LNCAP (cell line): ENCODE data around the gene DCAF15.

ENCODE experiments used
- TF ChIP-seq, protein P1 (sequence below): fragments of 450-650 bp; IDR thresholded peaks from 2 replicates; pipeline ENCODE4 v1.5.1; 2017; ENCODE audit warnings: mild to moderate bottlenecking

DCAF15 gene

GRCh38 chr19:13978351-13979243, 26.3 kb downstream of the DCAF15 start:
- TF ChIP-seq, protein P1, sequence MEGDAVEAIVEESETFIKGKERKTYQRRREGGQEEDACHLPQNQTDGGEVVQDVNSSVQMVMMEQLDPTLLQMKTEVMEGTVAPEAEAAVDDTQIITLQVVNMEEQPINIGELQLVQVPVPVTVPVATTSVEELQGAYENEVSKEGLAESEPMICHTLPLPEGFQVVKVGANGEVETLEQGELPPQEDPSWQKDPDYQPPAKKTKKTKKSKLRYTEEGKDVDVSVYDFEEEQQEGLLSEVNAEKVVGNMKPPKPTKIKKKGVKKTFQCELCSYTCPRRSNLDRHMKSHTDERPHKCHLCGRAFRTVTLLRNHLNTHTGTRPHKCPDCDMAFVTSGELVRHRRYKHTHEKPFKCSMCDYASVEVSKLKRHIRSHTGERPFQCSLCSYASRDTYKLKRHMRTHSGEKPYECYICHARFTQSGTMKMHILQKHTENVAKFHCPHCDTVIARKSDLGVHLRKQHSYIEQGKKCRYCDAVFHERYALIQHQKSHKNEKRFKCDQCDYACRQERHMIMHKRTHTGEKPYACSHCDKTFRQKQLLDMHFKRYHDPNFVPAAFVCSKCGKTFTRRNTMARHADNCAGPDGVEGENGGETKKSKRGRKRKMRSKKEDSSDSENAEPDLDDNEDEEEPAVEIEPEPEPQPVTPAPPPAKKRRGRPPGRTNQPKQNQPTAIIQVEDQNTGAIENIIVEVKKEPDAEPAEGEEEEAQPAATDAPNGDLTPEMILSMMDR: no peak

- TF ChIP-seq, protein P1: no peak
These were observed 26.9 kb downstream of the DCAF15 start for GRCh38 chr19:13979244-13979615.

- TF ChIP-seq, protein P1: no peak
These were observed 27.4 kb downstream of the DCAF15 start for GRCh38 chr19:13979686-13980085.

GRCh38 chr19:13980340-13980739, 28.0 kb downstream of the DCAF15 start:
- TF ChIP-seq, protein P1: no peak

- TF ChIP-seq, protein P1: no peak
These were observed 28.7 kb downstream of the DCAF15 start for GRCh38 chr19:13981021-13981420.

DNA sequence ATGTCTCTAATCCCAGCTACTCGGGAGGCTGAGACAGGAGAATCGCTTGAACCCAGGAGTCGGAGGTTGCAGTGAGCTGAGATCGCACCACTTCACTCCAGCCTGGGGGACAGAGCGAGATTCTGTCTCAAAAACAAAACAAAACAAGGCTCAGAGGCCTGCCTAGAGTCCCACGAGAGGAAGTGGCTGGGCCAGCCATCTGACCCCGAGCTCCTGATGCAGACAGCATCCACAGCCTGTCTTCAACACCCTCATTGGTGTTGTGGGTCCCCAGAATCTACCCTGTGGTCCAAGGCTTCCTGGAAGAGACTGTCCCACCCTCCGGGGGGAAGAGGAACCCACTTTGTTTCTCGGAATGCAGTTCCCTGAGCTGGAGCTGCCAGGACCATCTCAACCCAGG, 29.2 kb downstream of the DCAF15 start:
- TF ChIP-seq, protein P1: no peak

DNA sequence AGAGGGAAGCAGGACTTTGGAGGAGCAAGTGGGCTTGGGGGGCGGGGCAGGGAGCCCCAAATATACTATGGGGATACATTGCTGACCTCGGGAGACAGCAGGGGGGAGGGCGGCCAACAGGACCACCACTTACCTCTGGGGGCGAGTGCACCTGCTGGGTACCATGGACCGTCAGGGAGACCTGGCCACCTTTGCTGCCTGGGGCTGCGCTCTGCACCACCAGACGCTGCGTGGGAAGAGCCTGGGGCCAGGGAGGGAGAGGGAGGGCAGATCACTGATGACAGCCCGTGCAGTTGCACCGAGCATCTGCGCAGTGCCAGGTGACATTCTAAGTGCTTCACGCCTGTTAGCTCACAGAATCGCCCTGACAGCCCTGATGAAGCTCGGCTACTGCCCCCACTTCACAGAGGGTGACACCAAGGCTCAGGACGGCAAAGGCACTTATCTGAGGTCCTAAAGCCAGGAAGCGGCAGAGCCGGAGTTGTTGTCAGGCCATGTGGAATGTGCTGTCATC, 29.7 kb downstream of the DCAF15 start:
- TF ChIP-seq, protein P1: no peak
